Measurements from ENCODE around the gene COA7.

Gene COA7

DNA sequence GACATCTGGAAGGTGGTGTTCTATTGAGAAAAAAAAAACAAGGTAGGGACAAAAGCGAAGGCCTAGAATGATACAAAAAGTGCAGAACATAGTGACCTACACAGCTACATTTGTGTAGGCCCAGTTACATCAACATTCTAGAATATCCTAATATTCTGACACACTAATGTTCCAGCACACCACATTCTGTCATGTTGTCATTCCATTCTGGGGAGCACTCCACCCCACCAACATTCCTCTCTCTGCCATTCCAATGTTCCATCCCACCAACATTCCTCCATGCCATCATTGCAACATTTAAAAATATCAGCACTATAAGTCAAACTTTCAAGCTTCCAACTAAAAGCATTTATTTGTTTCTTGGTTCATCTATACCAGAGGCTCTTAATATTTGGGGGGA, 28.5 kb downstream of the COA7 start:
- no peak for DNase-seq (ENCODE audit: low read depth)

DNA sequence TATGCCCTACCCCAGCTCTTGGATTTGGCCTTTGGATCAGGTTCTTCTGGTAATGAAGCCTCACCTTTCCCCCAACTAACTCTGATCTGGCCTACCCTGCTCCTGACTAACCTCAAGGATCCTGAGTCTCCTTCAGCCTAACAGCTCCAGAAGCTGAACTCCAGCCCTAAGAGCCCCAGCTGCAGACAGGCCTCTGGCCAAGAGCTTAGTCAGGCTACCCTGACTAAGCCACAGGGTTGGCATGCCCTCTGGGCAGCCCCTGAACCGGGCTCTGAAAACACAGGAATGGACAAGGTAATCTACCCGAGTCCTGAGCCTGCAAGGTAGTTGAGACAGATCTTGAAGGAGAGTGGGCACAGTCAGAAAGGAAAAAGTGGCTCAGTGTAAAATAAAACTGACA, 29.4 kb downstream of the COA7 start:
- DNase-seq (ENCODE audit: low read depth): no peak

DNA sequence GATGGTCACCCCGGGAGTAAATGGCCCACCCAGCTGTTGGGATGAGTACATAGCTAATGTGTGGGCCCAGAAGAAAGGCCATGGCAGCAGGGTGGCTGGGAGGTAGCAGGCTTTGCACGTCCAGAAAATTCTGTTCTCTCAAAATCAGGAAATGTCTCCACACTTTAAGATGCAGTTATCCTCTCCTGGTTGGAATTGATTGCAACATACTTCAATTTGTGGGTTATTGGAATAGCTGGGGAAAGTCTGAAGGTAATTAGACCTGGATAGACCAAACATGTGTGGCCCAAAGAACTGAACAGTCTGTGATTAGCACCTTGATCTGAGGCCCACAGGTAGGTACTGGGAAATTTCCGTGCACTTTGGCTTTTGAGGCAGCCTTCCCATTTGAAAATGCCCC, 30.2 kb downstream of the COA7 start:
- DNase-seq (ENCODE audit: low read depth): no peak

DNA sequence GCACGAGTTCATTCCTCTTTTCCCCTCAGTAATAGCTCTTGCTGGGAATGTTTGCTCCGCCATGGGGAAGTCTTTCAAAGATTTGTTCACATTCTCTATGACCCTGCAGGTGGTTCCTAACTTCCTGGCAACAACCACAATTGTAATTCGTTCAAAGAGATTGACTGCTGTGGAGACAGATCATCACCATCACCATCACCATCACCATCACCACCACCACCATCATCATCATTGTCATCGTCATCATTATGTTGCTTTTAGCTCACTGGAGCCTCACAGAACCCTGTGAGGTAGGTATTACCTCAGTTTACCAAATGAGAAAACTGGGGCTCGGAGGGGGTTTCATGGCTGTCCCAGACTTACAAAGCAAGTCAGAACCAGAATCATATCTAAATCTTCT, 30.9 kb downstream of the COA7 start:
- no peak for DNase-seq (ENCODE audit: low read depth)

- DNase-seq (ENCODE audit: low read depth): no peak
Observed at GRCh38 chr1:52665006-52665941, 32.9 kb downstream of the COA7 start.

DNA sequence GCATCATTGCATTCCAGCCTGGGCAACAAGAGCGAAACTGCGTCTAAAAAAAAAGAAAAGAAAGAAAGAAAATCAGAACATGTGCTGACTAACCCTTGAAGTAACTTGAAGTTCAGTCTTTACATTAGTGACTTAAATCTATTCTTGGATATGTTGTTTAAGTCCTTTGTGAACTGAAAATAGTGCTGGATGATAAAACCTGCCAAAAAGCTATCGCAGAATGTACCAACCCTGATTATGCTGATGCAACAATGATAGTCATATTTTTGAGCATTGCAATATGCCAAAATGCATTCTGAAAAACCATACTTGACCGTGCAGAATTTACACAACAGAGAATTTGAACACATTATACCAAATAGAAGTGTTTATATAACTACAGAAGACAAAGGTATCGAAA, 34.4 kb downstream of the COA7 start:
- no peak for DNase-seq (ENCODE audit: low read depth)

DNA sequence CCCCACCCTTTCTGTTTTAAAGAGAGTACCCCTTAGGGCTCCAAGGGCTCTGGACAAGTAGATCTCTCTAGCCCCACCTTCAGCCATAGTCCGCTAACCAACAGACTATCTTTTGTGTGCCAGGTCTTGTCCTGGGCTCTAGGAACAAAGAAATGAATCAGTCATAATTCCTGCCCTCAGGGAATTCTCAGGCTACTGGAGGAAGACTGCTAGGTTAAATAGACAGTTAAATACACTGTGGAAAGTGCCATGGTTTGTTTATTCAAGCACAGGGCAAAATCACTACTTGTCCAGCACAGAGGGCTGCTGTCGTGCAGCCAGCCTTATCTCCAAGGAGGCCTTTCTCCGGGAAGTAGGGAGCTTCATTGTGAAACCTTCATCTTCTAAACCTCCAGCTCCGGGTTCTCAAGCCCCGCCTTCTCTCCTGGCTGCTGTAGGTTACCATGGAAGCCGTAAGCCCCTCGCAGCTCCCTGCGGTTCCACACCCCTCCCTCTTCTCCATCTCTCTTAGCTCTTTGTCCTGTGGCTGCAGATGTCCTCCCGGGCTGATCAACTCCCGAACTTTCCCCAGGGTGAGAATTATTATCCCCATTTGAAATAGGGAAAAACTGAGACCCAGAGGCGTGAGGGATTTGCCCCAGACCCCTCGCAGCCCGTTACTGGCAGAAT, 35.4 kb downstream of the COA7 start:
- no peak for DNase-seq (ENCODE audit: low read depth)

GRCh38 chr1:52660807-52661206, 37.3 kb downstream of the COA7 start:
- DNase-seq (ENCODE audit: low read depth): no peak

DNA sequence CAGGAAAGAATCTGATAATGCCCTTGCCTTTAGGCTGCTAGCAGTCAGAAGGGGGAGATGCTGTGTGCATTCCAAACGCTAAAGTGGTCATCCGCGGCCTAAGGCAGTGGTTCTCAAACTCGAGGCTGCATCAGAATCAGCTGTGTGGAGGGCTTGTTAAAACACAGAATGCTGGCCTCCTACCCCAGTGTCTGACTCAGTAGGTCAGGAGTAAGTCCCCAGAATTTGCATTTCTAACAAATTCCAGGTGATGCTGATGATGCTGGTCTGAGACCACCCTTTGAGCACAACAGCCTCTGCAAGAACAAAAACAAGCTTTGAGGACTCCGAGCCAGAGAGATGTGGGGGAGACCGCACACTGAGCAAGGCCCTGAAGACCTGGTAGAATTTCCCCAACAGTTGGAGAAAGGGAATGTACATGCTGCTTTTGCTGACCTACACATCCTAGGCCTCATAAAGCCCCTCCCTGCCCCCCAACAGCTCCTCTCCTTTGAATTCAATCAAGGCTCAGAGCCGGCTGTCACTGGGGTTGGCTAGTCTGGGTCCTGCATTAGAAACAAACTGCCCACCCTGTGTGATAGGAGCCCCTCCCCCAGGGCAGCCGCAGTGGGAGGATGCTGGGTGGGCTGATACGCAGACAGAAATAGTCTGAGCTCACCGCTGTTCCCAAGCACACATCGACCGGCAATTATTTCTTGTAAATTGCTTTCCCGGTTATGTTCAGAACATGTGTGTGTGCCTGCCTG, 38.1 kb downstream of the COA7 start:
- no peak for DNase-seq (ENCODE audit: low read depth)

DNA sequence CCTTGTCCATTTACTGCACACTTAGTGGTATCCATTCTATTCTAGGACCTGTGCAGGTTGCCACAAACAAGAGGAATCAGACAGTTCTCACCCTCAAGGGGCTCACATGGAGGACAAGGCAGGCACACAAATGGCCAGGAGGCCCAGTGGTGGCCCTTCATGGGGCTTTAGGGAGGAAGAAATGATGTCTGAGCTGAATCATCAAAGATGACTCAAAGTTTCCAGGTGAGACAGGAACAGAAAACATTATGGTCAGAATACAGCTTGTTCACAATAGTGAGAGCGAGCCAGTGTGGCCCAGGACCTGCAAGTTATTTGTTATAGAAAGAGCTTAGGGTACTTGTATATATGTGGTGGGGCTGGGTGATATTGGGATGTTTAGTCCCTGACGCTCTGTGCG, 38.8 kb downstream of the COA7 start:
- DNase-seq (ENCODE audit: low read depth): no peak

- DNase-seq (ENCODE audit: low read depth): no peak
Observed at GRCh38 chr1:52658795-52659194, 39.4 kb downstream of the COA7 start.

DNA sequence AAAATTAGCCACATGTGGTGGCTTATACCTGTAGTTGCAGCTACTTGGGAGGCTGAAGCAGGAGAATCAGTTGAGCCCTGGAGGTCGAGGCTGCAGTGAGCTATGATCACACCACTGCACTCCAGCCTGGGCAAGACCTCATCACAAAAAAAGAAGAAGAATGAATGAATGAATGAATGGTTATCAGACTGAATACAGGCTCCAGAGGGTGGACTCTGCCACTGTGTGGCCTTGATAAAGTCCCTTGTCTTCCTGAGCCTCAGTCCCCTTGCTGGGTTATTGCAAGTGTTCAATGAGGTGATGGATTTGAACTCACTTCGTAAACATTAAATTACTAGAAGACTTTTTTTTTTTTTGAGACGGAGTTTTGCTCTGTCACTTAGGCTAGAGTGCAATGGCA, 40.4 kb downstream of the COA7 start:
- DNase-seq (ENCODE audit: low read depth): no peak

GRCh38 chr1:52654063-52654462, 44.1 kb downstream of the COA7 start:
- no peak for DNase-seq (ENCODE audit: low read depth)

GRCh38 chr1:52653207-52653849, 44.8 kb downstream of the COA7 start:
- no peak for DNase-seq (ENCODE audit: low read depth)

DNA sequence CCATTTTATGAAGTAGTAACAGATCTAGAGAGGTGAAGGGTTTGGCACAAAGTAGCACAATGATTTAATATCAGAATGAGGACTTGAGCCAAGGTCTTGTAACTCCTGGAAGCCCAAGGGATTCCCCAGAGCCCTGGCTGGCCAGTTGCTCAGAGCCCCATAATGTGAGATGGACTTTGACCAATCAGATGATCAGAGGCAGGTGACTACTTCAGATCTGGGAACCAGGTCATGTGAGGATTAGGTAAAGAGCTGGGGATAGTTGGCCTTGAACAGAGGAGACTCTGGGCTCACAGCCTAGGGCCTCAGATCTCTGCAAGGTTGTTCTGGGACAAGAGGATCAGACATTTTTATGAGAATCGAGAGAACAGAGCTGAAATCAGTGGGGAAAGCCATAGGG, 46.2 kb downstream of the COA7 start:
- DNase-seq (ENCODE audit: low read depth): no peak

DNA sequence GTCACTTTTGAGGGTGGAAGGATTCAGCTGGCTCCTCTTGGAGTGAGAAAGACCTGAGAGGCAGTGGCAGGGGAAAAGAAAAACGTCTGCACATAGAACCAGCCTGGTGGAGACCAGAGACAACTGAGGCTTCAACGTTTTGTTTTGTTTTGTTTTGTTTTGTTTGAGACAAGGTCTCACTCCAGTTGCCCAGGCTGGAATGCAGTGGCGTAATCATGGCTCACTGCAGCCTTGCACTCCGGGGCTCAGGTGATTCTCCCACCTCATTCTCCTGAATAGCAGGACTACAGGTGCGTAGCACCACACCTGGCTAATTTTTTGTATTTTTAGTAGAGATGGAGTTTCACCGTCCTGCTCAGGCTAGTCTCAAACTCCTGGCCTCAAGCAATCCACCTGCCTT, 52.9 kb downstream of the COA7 start:
- DNase-seq (ENCODE audit: low read depth): no peak

GRCh38 chr1:52641307-52641706, 56.8 kb downstream of the COA7 start:
- no peak for DNase-seq (ENCODE audit: low read depth)

GRCh38 chr1:52640697-52641096, 57.5 kb downstream of the COA7 start:
- no peak for DNase-seq (ENCODE audit: low read depth)

- DNase-seq (ENCODE audit: low read depth): no peak
Observed at GRCh38 chr1:52637946-52638345, 60.2 kb downstream of the COA7 start.

DNA sequence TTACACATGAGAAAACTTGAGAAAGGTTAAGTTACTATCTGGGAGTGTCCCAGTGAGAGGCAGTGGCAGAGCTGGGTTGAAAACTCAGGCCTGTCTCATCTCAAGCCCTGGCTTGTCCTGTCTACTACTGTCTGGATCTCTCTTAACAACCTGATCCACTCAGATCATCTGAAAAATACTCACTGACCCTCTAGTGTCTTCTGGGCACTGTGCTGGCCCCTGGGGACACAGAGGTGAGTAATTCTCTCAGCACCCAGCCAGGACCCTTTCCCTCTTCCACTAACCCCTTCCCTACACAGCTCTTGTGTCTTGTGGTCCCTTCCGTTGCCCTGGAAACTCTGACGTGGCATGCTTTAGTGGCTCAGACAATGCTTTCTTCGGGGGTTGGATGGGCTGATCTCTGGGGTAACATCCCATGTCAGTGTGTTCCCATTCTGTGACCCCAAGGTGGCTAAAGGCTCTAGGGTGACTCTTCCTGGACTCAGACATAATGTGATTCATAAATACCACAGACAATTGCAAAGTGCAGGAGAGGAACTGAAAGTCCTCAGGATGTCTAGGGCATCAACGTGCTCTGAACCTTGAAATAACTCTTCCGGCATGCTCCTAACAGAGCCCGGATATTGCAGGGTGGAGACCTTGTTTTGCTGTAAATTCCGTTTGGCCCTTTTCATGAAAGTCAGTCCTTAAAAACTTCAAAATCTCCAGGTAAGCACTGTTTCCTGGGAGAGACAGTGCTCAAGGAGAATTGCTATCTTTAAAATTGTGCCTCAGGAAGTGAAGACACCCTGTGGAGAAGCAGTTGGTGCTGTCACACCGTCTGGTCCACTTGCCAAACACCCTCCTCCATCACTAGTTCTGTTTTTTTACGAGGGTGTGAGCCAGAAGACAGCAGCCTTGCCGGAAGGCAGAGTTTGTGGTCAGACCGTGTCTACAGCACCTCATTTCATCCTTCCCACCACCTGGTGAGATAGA, 61.1 kb downstream of the COA7 start:
- peak; percentile 69 for DNase-seq (ENCODE audit: low read depth)
